Measurements from ENCODE around the gene SSC5D.
"Not testable (repeated sequence)": the region's sequence is repeated elsewhere in the genome, so short reads cannot be mapped to it uniquely, and the experiment has no call there.

The SSC5D gene
- 0.56 reads per million for total RNA-seq

DNA sequence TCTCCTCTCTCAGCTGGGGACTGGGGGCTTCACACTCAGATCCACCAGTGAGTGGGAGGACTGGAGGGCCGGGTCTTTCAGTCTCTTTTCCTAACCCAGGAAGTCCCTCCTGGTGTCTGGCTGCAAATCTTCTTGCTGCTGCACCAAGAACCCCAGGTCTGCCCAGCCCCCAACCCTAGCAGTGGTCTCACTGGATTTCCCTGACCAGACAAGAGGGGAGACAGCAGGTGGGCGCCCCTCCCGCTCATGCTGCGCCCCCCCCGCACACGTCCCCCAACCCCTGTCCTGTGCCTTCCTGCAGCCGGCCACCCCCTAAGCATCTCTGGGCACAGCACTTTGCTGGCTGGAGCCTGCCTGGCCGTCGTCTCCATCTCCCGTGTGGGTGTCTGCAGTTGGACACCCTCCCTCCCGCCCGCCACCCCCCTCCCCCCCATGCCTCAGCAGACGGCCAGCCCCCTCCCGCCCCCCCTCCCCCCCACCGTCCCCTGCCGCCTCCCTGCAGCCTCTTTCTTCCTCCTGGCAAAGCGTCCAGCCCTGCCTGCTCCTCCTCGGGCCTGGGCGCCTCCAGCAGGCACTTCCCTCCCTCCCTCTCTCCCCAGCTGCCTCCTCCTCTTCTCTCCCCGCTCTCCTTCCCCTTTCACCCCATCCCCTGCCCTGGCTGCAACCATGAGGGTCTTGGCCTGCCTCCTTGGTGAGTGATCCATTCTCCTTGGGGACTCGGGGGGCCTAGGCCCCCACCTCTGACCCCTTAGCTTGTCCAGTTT lies at the start of gene SSC5D:
TSS of gene SSC5D (plus strand) at position 513 of the 764 bp plus-strand sequence. CDS start at position 667, 154 bp downstream.
- no peak for DNase-seq

DNA sequence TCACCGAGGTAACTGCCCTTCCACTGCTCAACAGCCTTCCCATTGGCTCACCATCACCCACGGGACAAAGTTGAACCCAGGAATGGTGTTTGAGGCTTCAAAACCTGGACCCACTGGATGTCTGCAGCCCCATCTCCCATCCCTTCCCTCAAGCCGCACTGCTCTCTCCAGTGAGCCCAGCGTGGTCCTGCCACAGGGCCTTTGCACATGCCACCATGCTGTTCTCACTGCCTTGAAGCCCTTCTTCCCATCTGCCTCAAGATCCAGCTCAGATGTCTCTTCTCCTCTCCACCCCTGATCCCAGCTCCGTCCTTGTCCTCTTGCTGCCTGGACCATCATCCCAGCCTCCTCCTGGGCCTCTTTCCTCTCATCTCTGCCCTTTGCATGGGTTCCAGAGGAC lies 49.2 kb upstream of the SSC5D start:
- no peak for DNase-seq

DNA sequence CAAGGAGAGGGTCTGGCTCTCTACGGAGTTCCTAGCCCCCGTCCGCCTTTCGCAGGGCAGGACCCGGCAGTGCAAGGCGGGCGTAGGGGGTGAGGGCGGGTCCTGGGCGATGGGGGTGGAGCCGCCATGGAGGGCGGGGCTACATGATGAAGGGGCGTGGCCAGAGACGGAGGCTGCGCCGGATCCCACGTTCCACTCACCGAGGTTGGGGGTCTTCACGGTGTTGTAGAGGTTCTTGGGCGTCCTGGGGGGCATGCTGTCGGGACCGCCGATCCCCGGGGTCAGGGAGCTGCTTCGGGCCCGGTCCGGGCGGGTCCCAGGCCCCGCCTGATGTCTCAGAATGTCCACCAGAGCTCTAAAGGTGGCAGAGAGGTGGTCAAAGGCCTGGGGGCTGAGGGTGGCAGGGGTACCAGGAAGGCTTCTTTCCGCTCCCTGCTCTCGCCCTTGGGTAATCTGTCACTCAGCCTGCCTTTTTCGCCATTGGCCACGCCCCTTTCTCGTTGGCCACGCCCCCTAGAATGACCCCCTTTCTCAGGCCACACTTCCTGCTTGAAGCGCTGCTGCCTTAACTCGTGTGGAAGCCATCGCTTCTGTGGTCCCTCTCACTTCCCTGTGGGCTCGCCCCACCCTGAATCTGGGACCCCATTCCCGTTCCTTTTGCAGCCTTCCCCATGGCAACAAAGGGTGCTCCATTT lies 47.7 kb upstream of the SSC5D start:
- DNase-seq = no peak

DNA sequence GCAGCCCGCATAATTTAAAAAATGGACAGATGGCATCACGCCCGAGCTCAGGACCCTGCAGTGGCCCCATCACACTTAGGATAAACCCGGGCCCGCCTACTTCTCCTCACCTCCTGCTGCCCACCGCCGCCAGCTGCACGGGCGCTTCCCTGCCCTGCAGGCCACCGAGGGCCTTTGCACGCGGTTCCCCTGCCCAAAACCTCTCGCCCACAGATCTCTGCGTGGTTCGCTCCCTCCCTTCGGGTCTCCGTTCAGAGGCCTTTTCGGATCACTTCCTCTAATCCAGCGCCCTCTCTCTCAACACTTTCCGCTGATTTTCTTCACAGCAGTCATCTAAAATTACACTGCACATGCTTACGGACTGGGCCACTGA lies 46.9 kb upstream of the SSC5D start:
- DNase-seq = no peak

GRCh38 chr19:55441692-55442321 lies 46.4 kb upstream of the SSC5D start:
- DNase-seq = no peak

- no peak for DNase-seq
Measured at GRCh38 chr19:55442372-55442961, 45.8 kb upstream of the SSC5D start.

GRCh38 chr19:55443045-55443823 lies 45.0 kb upstream of the SSC5D start, which contains the start of gene SHISA7:
SHISA7 (minus strand) TSS chr19:55443300; CDS start chr19:55442863, 437 bp downstream.
- DNase-seq = no peak

- no peak for DNase-seq
Measured at GRCh38 chr19:55443824-55444480, 44.3 kb upstream of the SSC5D start.

DNA sequence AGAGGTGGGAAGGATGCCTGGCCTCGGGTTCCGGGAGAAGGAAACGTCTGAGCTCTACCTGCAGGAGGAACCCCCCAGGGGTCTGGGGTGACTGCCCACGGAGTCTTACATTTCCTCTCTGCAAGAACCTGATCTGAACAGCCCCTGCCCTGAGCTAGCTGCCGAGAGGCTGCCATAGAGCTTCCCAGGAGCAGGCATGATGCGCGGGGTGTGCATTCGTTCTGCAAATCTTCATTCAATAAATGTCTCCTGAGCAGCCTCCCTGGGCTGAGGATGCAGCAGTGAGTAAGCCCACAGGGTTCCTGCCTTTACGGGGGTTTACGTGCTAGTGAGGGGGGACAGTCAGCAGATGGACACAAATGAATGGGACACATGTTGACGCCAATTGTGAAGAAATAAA lies 43.6 kb upstream of the SSC5D start:
- DNase-seq = no peak

- no peak for DNase-seq
Measured at GRCh38 chr19:55446060-55446459, 42.2 kb upstream of the SSC5D start.

DNA sequence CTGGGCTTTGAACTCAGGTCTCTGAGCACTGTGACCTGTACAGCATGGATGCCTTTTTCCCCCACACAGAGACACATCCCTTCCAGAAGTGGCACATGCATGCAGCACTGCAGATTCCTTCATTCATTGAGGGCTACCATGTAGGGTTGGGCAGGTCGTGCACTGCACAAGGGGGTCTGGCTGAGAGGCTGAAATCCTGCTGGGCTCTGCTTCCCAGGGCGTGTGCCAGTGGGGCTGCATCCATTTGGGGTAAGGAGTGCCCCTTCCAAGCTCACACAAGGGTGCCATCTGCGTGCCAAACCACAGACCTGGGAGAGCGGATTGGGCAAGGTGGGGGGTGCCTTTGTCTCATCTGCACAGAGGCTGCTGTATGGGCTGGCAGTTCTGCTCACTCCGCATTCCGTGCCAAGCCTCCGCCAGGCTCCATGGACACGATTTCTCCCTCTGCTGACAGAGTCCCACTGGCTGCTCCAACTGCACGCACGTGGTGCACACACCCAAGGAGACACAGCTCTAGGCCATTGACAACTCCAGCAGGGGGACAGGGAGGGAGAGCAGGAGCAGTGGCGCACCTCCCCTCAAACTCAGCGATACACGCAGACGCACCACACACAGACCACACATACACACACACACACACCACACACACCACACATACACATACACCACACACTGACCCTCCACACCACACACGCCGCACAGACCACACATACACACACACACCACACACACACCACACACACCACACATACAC lies 40.6 kb upstream of the SSC5D start:
- no peak for DNase-seq

GRCh38 chr19:55448175-55448490 lies 40.1 kb upstream of the SSC5D start:
- DNase-seq = not testable (repeated sequence)

DNA sequence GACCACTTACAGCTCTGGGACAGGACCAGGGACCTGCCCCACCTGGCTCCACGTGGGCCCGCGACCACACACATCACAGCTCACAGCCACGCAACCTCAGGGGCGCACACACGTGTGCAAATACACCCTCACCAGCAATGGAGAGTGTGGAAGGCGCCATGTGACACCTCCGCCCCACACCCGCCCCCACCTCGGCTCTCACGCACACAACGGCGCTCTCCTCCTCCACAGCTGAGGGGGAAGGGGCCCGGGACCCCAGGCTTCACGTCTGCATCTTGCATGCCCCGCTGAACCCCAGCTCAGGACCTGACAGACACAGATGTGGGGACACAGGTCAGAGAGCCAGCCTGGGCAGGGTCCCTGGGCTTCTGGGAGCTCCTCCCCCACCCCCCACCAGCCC lies 38.8 kb upstream of the SSC5D start:
- no peak for DNase-seq

- DNase-seq = no peak
Measured at GRCh38 chr19:55451163-55451964, 36.9 kb upstream of the SSC5D start.

GRCh38 chr19:55451965-55452748 lies 36.1 kb upstream of the SSC5D start:
- no peak for DNase-seq

DNA sequence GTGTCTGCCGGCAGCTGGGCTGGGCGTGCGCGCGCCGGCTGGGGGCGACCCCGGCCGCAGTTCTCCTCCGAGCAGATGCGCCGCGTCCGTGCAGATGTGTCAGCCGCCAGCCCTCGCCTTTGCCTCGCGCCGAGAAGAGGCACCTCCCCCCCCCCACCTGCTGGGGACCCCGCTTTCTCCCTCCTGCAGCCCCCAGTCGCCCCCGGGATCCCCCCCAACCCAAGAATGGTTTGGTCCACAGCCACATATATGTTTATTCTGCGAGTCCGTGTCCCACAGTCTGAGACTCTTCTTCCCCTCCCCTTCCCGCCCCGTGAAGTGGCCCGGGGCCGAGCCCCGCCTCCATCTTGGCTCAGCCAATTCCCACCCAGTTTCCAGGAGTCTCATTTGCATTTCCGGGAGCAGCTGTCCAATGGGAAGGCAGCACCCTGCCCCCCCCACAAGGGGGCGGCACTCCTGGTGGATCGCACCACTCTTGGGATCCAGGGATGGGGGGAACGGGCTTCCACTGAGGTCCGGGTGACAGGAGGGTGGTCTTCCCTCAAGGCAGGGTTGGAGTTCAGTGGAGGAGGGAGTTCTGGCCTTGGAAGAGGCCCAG lies 35.4 kb upstream of the SSC5D start:
- no peak for DNase-seq

DNA sequence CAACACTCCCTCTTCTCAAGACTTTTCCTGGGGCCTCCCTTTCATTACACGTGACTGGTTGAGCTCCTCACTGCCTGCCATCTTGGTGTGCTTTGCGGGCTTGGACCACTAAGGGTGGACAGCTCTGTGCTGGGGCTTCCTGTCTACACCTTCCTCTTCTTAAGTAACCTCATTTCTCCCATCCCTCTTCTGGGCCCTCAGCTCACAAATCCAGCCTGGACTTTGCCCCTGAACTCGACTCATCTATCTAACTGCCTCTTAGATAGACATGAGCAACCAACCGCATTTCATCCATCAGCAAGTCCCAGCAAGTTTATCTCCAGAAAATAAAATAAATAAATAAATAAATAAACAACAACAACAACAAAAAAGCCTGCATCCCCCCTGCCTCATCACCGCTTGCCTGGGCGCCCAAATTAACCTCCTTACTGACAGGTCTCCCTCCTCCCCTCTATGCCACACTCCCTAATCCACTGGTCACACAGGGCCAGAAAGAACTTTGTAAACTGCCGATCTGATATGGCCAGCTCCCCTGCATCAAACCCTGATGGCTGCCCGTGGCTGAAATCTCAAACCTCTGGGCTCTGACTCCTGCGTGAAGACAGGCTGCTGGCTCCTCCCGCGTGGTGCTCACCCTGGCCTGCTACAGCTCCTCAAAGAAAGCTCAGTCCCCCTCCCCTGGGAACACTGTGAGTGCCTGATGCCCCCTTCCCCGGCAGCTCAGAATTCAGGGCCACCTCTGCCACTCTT lies 34.5 kb upstream of the SSC5D start:
- DNase-seq = no peak

DNA sequence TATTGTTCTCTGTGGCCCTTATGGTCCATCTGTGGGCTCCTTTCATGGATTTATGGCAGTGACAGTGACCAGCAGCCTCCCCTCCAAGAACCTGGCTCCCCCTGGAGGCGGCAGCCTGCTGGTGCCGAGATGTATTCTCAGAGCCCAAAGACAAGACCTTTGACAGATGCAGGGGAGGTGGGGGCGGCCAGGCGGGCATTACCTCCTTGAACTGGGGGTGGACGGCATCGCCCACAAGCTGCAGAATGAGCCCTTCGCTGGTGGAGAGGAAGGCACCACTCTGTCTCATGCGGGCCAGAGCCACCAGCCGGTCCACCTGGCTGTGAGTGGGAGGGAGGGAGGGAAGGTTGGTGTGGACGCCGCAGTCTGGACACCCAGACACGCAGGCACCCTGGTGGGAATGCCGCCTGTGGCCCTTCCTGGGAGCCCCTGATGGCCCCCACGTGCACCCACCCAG lies 33.4 kb upstream of the SSC5D start:
- DNase-seq = peak; percentile 23
